NCI-H510A treated with DMSO at 0.1 percent for 48 hours (cell line): ENCODE data around the gene CACNA2D4.

Source experiments
- DNase-seq: peaks from one replicate; lab custom pipeline; 2025; lab: John Stamatoyannopoulos, UW

Gene CACNA2D4

DNA sequence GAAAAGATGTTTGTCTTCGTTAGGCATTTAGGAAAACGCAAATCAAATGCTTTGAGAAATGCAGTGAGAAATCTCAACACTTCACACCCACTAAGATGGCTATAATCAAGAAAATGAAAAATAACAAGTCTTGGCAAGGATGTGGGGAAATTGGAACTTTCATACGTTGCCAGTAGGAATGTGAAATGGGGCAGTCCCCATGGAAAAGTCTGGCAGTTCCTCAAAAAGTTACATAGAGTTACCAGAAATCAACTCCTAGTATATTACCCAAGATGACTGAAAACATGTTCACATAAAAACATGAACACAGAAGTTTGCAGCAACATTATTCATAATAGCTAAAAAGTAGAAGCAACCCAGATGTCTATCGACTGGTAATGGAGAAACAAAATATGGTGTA, 139.5 kb downstream of the CACNA2D4 start:
- DNase-seq: no peak

DNA sequence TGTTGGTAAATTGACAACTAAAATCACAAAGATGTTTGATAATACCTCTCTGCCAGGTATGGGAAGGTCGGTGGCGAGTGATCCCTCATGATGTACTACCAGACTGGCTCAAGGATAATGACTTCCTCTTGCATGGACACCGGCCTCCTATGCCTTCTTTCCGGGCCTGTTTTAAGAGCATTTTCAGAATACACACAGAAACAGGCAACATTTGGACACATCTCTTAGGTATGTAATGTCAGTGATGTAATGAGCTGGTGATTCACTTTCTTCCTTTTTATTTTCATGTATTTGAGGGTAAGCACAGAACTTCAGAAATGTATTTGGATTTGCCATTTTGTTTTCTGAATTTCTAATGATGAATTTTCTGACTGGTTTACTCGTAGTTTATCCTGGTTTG, 140.7 kb downstream of the CACNA2D4 start:
- no peak for DNase-seq

DNA sequence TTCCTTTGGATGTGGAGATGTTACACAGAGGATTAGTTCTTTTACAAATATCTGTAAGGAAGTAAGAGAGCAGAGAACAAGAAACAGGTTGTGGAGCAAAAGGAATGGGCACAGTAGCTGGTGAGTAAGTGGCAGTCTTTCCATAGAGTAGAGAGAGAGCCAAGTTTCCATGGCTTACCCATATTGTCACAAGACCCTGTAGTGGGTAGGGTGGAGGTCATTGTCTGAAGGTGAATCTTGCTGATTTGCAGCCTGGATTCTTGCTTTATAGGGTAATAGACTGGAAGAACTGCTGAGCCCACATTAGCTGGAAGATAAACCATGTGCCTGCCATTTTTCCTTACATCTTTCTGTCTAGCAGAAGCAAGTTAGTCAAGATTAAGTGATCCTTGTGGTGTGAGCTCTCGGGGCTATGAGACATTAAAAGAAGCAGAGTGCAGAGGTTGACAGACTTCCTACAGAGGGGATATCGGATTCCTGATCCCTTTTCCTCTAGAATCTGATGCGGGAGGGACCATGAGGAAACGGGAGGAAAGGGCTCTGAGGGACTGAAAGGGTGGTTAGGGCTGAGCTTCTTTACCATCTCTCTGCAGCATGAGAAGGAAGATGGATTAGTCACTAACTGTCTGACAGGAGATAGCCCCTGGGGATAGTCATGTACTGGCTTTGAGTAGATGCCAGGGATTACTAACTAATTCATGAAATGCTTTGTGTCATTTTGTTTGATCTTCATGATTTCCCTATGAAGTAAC, 142.1 kb downstream of the CACNA2D4 start:
- no peak for DNase-seq

GRCh38 chr12:1773937-1774655, 144.4 kb downstream of the CACNA2D4 start:
- DNase-seq: peak; percentile 5

DNA sequence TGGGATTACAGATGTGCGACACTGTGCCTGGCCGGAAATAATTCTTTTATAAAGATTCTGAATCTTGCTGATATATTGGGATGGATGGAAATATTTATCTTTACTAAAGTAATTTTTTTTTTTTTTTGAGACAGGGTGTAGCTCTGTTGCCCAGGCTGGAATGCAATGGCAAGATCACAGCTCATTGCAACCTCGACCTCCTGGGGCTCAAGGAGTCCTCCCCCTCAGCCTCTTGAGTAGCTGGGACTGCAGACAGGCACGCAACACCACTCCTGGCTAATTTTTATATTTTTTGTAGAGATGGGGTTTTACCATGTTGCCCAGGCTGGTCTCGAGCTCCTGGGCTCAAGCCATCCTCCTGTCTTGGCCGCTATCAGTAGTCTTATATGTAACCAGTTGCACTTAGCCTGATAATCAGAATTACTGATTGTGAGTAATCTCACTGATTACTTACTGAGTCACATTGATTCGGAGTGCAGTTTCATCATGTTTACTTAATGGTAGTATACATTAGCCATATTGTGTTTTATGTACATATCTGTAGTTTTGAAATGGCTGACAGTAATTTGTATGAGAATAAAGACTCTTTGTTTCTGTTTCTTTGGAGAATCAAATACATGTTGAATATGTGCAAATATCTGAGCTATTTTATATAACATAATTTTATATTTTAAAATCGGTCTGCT, 148.5 kb downstream of the CACNA2D4 start:
- no peak for DNase-seq

DNA sequence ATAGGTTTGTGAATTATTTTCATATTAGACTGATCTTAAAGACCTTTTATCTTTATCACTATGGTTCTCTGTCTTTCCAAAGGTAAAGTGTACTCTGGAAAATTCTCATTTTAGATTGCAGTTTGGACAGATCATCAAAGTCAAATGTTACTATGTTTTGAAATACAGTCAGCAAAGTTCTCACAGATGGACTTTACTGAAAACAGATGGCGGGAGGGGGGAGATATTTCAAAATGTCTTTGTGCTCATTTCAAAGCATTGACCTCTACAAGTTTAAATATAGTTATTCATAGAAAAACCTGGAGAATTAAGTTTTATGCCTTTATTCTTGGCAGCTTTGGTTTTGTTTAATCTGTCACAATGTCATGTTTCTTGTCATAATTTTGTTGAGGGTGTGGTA, 149.8 kb downstream of the CACNA2D4 start:
- no peak for DNase-seq

- no peak for DNase-seq
Measured at GRCh38 chr12:1767407-1768090, 150.9 kb downstream of the CACNA2D4 start.

DNA sequence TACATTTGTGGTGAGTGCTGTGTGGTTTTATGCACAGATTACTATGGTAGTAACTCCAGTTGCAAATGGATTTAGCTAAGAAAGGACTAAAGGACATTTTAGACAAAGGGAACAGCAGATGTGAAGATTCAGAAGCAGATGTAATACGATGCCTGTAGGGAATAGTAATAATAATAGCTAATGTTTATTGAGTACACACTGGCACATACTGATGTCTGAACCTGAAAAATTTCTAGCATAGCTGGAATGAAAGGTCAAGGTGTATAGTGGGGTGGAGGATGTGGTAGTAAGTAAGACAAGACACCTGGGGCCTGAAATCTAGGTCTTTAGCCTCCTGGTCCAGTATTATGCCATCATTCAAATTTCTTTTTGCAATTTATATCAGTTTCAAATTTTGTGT, 152.3 kb downstream of the CACNA2D4 start:
- no peak for DNase-seq

- DNase-seq: no peak
Measured at GRCh38 chr12:1763153-1763552, 155.3 kb downstream of the CACNA2D4 start.

DNA sequence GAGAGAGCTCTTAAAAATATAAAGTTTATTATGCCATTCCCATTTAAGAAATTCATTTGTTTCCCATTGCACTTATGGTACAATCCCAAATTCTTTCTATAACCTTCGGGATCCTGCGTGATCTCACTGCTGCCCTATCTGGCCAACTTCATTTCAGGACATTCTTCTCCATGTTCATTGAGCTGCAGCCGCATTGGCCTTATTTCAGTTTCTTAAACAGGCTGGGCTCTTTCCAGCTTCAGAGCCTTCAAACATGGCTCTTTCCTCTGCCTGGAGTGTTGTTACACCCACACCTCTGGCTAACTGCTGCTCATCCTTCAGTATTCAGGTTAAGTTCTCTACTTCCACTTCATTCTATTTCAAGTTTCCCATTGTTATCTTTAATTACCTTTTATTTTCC, 156.6 kb downstream of the CACNA2D4 start:
- DNase-seq: no peak

- DNase-seq: no peak
Measured at GRCh38 chr12:1760566-1761382, 157.7 kb downstream of the CACNA2D4 start.

DNA sequence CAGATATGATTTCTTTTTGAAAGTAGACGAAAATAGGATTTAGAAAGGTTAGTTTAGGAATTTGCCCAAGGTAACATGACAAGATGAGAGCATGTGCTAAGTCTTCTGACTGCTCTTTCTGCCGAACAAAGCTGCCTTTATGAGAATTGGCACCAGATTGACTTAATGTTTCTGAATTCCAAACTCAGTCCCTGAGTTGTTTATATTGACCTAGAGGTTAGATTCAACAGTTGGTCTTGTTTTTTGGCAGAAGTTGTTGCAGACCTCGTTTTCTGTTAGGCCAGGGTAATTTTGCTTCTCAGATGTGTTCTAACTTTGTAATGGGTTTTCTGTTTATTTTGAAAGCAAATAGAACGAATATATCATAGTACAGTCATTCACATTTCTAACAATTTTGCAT, 159.6 kb downstream of the CACNA2D4 start:
- DNase-seq: no peak

DNA sequence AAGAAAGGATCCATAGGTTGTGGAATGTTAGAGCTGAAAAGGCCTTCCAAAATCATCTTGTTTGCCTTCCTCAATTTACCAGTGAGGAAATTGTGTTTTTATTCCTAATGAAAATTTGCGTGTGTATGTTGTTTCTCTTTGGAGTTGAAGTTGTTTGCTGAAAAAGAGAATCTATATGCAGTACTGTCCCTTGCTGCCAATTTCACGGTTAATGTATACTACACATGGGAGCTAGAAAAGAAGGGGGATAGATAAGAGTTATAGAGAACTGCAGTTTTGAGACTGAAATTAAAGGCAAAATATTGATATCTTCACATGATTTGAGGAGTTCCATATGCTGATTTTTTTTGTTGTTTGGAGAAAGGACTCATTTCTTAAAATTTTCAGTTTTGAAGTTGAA, 160.1 kb downstream of the CACNA2D4 start:
- no peak for DNase-seq

GRCh38 chr12:1750300-1750699, 168.2 kb downstream of the CACNA2D4 start:
- DNase-seq: no peak

DNA sequence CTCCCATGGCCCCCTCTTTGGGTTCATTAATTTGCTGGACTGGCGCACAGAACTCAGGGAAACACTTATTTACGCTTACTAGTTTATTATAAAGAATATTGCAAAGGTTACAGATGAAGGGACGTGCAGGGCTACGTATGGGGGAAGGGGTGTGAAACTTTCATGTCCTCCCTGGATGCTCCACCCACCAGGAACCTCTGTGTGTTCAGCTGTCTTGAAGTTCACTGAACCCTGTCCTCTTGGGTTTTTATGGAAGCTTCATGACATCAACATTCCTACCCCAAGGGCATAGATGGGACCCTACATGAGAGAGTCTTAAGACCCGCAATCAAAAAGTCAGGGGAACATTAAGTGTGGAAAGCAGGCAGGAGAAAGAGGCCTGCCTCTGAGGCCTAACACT, 169.4 kb downstream of the CACNA2D4 start:
- no peak for DNase-seq

DNA sequence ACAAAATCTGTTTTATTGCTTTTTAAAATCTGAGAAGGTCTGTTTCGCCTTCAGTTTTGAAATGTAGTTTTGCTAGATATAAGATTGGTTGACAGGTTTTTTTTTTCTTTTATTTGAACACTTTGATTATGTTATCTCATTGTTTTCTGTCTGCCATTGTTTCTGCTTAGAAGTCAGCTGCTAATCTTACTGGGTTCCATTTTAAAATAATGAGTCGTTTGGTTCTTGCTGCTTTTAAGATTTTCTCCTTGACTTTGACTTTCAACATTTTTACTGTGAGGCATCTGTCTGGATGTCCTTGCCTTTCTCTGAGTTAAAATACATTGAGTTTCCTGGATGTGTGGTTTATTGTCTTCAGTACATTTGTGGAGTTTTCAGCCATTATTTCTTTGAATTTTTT, 170.8 kb downstream of the CACNA2D4 start:
- no peak for DNase-seq

- no peak for DNase-seq
Measured at GRCh38 chr12:1744932-1745331, 173.5 kb downstream of the CACNA2D4 start.
